Measurements from ENCODE around the gene ARHGAP24. TPM values are rescaled to one million over a fixed set of nuclear protein-coding genes. Genes with fewer than 3 reads are reported as not detected.
A peak's percentile ranks its signal among the peaks of the same experiment; 100 is the strongest.
"Not testable (repeated sequence)": the region's sequence is repeated elsewhere in the genome, so short reads cannot be mapped to it uniquely, and the experiment has no call there.

ARHGAP24 gene
- total RNA-seq, 1 experiment from 2014 or later, result 5.4 TPM

DNA sequence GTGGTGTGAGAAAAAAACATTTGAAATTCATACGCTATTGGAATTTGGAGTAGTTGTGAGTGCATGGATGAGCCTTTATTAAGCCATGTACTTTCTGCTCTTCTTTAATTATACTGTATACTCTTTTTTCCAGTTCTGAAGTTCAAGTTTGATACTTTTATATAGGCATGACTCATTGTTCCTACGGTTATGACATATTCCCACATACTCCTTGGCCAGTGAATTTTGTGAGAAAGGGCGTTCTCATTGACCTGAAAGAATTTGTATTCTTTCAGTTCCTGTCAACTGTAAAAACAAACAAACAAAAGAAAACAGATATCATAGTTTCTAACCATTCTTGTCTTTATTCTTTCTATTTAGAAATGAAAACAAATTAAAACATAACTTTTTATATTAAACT is 477.6 kb downstream of the ARHGAP24 start:
- peak in 1 of 2 experiments; percentile 41 for DNase-seq (ENCODE audit: low read depth in 1 of 2, low spot score in 2 of 2)

DNA sequence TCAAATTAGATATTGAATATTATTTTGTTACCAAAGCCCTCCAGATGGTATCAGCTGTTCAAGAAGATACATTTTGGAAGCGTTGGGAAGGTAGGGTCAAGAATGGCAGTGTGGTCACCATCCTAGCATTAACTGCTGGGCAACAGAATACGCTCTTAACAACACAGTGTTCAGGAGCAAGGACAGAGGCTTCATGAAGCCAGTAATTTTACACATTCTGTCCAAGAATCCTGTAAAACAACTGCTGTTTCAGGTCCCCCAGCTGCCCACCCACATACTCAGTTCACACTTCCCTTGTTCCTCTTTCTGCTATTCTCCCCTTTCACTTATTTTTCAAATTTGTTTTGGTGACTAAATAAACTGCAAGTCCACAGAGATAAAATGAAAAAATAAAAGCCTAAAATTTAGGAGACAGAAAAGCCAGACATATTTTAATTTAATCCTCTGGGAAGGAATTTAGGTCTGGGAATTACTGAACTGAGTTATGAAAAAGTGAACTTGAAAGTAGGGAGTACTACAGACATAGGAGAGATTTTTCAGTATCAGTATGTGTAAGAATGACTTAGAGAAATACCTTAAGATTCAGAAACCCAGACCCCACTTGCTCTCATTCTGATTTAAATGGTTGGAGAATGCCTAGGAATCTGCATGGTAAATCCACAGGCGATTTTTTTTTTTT is 478.2 kb downstream of the ARHGAP24 start:
- H3K9me3 ChIP-seq (replicated peaks), result no peaks in the 10 kb centered on the region
- no peaks in the 10 kb centered on the region for H3K36me3 ChIP-seq
- H3K4me3 ChIP-seq, result no peak overlapping the region
- peak overlapping the region; percentile 80 for H3K27ac ChIP-seq
- peak in 1 of 2 experiments; percentile 49 for DNase-seq (ENCODE audit: low read depth in 1 of 2, low spot score in 2 of 2)
- peaks cover 28% of the 10 kb centered on the region for H3K4me1 ChIP-seq (replicated peaks)
- no peaks in the 10 kb centered on the region for H3K27me3 ChIP-seq (replicated peaks)

More for the DNA sequence above, 477.6 kb downstream of the ARHGAP24 start:
- Histone ChIP-seq H3K9me3 (replicated peaks) (no peaks in the 10 kb centered on the region), H3K27me3 (replicated peaks) (no peaks in the 10 kb centered on the region), H3K4me3 (no peak overlapping the region), H3K27ac (peak overlapping the region; percentile 80), H3K36me3 (no peaks in the 10 kb centered on the region), H3K4me1 (replicated peaks) (peaks cover 28% of the 10 kb centered on the region)

DNA sequence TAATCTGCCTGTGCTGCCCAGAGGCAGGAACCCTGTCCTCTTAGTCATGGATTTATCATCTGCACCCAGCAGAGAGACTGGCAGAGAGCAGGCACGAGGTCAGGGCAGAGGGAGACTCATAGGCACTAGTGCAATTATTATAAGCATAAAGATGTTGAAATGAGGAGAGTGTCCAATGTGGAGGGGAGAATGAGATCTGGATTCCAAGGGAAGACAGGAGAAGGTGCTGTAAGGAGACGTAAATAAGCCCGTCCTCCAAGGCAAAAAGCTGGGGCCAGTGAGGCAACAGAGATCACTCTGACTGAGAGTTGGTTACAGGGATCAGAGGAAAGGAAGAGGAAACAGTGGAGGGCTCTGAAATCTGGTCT is 478.7 kb downstream of the ARHGAP24 start:
- Histone ChIP-seq H3K9me3 (replicated peaks) (no peaks in the 10 kb centered on the region), H3K27me3 (replicated peaks) (no peaks in the 10 kb centered on the region), H3K4me1 (replicated peaks) (peaks cover 28% of the 10 kb centered on the region), H3K36me3 (no peaks in the 10 kb centered on the region), H3K27ac (peak overlapping the region; percentile 80; the same call in 1 of the 2 replicates), H3K4me3 (no peak overlapping the region)
- peak in 1 of 2 experiments; percentile 48 for DNase-seq (ENCODE audit: low read depth in 1 of 2, low spot score in 2 of 2)

DNA sequence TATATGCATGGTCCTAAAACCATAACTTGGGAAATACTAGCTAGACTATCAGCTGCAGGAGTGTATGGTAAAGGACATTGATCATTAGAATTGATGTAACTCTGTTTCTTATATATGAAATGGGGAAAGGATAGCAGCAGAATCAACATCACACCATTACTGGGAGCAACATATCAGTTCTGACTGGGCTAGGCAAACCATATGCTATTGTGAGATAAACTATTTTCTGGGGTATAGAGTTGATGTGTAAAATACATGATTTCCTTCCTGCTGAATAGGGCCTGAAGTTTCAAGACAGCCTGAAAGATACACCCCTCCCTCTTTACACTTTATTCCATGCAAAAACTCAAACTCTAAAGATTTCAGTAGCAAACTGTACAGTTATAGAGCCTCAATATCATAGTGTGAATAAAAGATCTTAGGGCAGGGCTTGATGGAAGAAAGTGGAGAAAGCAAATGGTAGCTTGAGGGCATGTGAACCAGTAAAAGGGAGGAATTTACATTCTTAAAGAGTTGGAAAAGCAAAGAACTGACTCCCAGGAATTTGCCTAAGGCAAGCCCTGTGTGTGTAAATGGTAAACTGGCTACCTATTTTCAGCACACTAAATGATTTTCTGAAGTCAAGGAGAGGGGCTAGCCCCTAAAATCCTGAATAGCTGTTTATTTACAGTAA is 480.8 kb downstream of the ARHGAP24 start:
- H3K4me3 ChIP-seq, result no peak overlapping the region
- no peak for DNase-seq (ENCODE audit: low read depth in 1 of 2, low spot score in 2 of 2)
- H3K9me3 ChIP-seq (replicated peaks), result no peaks in the 10 kb centered on the region
- no peaks in the 10 kb centered on the region for H3K36me3 ChIP-seq
- H3K27me3 ChIP-seq (replicated peaks), result no peaks in the 10 kb centered on the region
- H3K4me1 ChIP-seq (replicated peaks), result peaks cover 28% of the 10 kb centered on the region
- H3K27ac ChIP-seq, result no peak overlapping the region

DNA sequence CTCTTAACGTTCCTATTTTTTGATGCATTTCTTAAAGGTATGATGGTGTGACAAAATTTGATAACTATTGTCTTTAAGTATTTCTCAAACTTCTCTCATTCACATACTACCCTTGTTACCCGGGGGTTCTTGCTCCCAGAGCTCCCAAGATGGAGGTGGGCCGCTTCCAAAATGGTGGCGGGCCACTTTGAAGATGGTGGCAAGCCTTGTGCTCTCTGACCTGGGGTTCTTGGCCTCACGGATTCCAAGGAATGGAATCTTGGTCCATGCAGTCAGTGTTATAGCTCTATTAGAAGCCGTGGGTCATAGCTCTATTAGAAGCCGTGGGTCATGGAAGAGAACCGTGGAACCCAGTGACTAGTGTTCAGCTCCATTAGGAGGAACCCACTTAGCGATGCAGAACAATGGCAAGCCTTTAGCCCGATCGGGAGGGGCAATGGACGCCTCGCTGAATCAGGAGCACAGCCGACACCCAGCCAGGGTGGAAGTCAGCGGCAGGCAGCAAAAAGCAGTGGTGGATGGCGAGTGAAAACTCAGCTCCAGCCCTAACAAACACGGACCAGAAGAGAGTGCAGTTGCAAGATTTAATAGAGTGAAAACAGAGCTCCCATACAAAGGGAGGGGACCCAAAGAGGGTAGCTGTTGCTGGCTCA is 481.5 kb downstream of the ARHGAP24 start:
- H3K9me3 ChIP-seq (replicated peaks), result no peaks in the 10 kb centered on the region
- no peak for DNase-seq (ENCODE audit: low read depth in 1 of 2, low spot score in 2 of 2)

DNA sequence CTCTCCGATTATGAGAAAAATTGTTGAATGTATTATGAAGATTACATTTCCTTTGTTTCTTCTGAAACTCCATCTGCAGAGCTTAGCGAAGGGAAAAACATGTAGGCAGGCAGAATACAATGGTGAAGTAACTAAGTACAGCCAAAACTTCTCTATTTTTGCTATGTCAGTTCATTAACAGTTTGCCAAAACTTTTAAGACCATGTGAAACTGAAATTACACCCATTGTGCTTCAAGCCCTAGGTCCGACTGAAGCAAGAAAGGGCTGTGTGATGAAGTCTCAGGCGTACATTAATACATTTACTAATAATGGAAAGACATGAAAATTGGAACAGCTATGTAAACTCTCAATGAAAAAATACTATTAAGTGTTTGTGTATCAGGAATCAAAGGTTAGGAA is 486.9 kb downstream of the ARHGAP24 start:
- H3K4me3 ChIP-seq, result no peak overlapping the region
- no peaks in the 10 kb centered on the region for H3K27me3 ChIP-seq (replicated peaks)
- no peaks in the 10 kb centered on the region for H3K9me3 ChIP-seq (replicated peaks)

More for the DNA sequence above, 481.5 kb downstream of the ARHGAP24 start:
- peaks cover 28% of the 10 kb centered on the region for H3K4me1 ChIP-seq (replicated peaks)
- no peak overlapping the region for H3K4me3 ChIP-seq
- H3K27me3 ChIP-seq (replicated peaks), result no peaks in the 10 kb centered on the region
- no peak overlapping the region for H3K27ac ChIP-seq
- H3K36me3 ChIP-seq, result no peaks in the 10 kb centered on the region

DNA sequence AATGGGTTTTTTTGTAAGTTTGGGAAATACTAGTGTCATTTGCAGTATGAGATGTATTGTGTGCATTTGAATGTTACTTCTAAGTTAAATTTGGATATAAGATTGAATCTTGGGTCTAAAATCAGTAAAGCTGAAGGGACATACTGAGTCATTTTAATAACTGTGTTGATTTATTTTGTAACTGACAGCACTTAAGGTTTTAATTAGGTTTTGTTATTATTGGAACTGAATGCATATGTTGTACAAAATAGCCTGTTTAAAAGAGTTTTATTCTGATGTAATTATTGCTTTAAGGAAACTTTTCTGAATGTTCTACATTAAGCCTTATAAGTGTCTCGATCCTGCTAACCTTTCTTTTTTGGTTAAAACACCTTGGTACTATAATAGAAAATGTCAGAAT is 488.3 kb downstream of the ARHGAP24 start:
- peaks cover 5% of the 10 kb centered on the region; the same call in 1 of the 2 replicates for H3K4me1 ChIP-seq (replicated peaks)
- H3K4me3 ChIP-seq, result no peak overlapping the region
- no peak overlapping the region for H3K27ac ChIP-seq
- H3K9me3 ChIP-seq (replicated peaks), result no peaks in the 10 kb centered on the region
- H3K36me3 ChIP-seq, result no peaks in the 10 kb centered on the region
- H3K27me3 ChIP-seq (replicated peaks), result no peaks in the 10 kb centered on the region
- DNase-seq (ENCODE audit: low read depth in 1 of 2, low spot score in 2 of 2), result no peak

More for the DNA sequence above, 486.9 kb downstream of the ARHGAP24 start:
- Histone ChIP-seq H3K36me3 (no peaks in the 10 kb centered on the region), H3K4me1 (replicated peaks) (no peaks in the 10 kb centered on the region), H3K27ac (no peak overlapping the region)
- DNase-seq (ENCODE audit: low read depth in 1 of 2, low spot score in 2 of 2), result no peak

DNA sequence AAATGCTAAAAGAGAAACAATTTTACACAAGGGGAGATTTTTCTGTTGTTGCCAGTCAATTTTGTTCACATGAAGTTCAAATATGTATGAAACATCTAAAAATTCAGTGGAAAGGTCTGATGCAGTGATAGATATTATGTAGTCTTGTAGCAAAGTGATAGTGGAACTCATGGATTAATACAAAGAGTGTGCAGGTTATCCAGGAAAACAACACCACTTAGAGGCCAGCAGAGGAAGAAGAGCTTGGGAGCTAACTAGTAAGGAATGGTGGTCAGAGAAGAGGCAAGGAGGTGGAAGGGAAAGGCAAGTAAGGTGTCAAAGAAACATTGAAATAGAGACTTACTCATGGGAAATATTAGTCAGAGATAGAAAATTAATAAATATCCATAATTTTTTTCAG is 489.3 kb downstream of the ARHGAP24 start:
- no peak for DNase-seq (ENCODE audit: low read depth in 1 of 2, low spot score in 2 of 2)

DNA sequence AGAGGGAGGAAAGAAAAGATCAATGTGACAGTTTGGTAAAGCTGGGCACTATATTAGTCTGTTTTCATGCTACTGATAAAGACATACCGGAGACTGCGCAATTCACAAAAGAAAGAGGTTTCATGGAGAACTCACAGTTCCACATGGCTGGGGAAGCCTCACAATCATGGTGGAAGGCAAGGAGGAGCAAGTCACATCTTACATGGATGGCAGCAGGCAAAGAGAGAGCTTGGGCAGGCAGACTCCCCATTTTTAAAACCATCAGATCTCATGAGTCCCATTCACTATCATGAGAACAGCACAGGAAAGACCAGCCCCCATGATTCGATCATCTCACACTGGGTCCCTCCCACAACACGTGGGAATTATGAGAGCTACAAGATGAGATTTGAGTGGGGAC is 490.1 kb downstream of the ARHGAP24 start:
- not testable (repeated sequence) for H3K27ac ChIP-seq; DNase-seq (ENCODE audit: low read depth in 1 of 2, low spot score in 2 of 2); H3K9me3 ChIP-seq (replicated peaks); H3K27me3 ChIP-seq (replicated peaks); H3K36me3 ChIP-seq; H3K4me3 ChIP-seq
- peaks cover 11% of the 10 kb centered on the region for H3K4me1 ChIP-seq (replicated peaks)

More for the DNA sequence above, 489.3 kb downstream of the ARHGAP24 start:
- Histone ChIP-seq H3K9me3 (replicated peaks) (no peaks in the 10 kb centered on the region), H3K27me3 (replicated peaks) (no peaks in the 10 kb centered on the region), H3K4me3 (no peak overlapping the region), H3K4me1 (replicated peaks) (peaks cover 8% of the 10 kb centered on the region; the same call in 1 of the 2 replicates), H3K27ac (no peak overlapping the region), H3K36me3 (no peaks in the 10 kb centered on the region)

DNA sequence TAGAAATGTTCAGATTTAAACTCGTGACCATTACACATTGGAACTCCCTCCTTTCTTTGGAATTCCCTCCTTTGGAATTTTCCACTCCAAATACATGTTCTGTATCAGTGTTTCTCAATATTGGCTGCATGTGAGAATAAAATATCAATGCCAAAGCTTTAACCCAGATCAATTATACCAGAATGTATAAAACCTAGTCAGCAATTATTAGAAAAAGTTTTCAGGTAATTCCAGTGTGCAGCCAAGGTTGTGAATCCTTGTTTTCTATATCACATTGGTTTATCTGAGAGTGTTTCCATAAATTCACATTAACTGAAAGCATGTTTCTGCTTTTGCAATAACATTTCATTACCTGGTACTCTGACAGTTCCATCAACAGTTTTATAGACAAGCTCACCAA is 490.6 kb downstream of the ARHGAP24 start:
- Histone ChIP-seq H3K27me3 (replicated peaks) (no peaks in the 10 kb centered on the region), H3K4me1 (replicated peaks) (peaks cover 13% of the 10 kb centered on the region), H3K27ac (no peak overlapping the region), H3K36me3 (no peaks in the 10 kb centered on the region), H3K4me3 (no peak overlapping the region), H3K9me3 (replicated peaks) (no peaks in the 10 kb centered on the region)
- no peak for DNase-seq (ENCODE audit: low read depth in 1 of 2, low spot score in 2 of 2)

DNA sequence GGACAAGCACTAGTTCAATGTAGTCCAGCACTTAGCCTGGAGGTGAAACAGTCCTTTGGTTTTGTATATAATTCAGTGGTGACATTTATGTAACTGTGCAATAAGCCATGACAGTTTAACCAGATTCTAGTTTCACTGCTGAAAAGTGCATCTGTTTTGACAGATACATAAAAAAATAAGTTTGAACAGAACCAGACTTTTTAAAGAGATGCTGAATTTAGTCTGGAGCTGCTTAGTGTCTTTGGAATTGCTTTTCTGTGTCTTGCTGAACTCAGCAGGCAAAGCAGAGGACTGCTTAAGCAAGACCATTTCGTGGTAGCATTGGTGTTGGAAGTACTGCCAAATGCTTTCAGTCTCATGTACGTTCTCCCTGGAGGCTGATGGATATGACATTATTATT is 491.4 kb downstream of the ARHGAP24 start:
- Histone ChIP-seq H3K36me3 (no peaks in the 10 kb centered on the region), H3K4me1 (replicated peaks) (peaks cover 13% of the 10 kb centered on the region), H3K9me3 (replicated peaks) (no peaks in the 10 kb centered on the region), H3K27ac (no peak overlapping the region), H3K27me3 (replicated peaks) (no peaks in the 10 kb centered on the region), H3K4me3 (no peak overlapping the region)
- DNase-seq (ENCODE audit: low read depth in 1 of 2, low spot score in 2 of 2), result no peak

DNA sequence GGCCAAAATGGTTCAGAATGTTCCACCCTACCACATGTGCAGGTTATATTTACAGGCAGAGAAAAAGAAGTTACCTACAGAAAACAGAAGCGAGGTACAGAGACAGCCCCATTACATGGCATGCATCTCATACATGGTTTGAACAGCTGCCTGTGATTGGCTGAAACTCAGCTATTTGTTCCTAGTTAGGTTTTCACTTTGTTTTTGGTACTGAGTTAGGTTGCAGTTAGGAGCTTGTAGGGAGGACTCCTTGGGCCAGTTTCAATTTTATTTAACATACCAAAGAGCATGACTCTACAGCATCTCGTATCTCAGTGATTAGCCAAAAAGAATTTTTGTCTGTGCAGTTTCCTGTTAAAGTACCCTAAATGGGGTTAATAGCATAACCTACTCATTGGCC is 492.9 kb downstream of the ARHGAP24 start:
- Histone ChIP-seq H3K4me3 (no peak overlapping the region), H3K4me1 (replicated peaks) (peaks cover 13% of the 10 kb centered on the region), H3K27ac (no peak overlapping the region), H3K27me3 (replicated peaks) (no peaks in the 10 kb centered on the region), H3K36me3 (no peaks in the 10 kb centered on the region), H3K9me3 (replicated peaks) (no peaks in the 10 kb centered on the region)
- no peak for DNase-seq (ENCODE audit: low read depth in 1 of 2, low spot score in 2 of 2)

DNA sequence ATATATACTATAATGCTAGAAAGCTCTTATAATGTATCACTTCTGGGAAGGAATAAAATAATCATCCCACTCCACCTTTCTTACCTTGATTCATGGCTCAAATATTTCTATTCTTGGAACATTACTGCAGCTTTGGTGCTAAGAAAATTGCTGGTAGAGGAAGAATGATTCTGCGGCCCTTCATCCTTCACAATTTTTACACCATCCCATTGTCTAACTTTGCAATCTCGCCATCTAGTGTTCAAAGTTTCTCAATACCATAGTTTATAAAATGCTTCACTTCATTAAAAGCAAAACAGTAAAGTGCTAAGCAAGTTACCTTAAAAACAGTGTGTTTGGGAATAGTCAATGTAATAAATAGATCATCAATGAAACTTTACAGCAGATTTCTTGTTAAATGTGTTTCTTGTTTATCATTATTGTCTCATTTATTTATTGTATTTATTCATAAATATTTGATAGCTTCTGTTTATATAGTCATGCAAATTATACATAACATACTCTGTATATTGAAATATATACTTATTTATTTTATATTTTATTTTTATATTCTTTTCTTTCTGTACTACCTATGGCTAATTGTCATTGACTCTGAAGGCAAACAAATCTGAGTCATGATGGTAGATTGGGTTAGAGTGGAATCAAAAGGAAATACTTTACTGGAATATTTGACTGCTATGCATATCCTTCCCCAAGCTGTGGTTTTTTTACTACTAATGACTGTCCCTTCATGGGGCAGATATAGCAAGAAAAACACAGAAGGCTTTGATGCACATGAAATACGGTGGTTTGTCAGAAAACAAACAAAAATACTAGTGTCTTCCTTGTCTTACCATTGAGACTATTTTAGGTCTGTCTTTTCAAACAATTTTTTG is 494.2 kb downstream of the ARHGAP24 start:
- peak in 1 of 2 experiments; percentile 36 for DNase-seq (ENCODE audit: low read depth in 1 of 2, low spot score in 2 of 2)
- Histone ChIP-seq H3K27ac (no peak overlapping the region), H3K36me3 (no peaks in the 10 kb centered on the region), H3K27me3 (replicated peaks) (no peaks in the 10 kb centered on the region), H3K4me3 (no peak overlapping the region), H3K9me3 (replicated peaks) (no peaks in the 10 kb centered on the region), H3K4me1 (replicated peaks) (peaks cover 13% of the 10 kb centered on the region)
